ENCODE results near the gene PINK1.
"Not testable (repeated sequence)": the region's sequence is repeated elsewhere in the genome, so short reads cannot be mapped to it uniquely, and the experiment has no call there.

Gene PINK1

GRCh38 chr1:20633190-20634064 is at the start of gene PINK1:
TSS of gene PINK1 (plus strand) at chr1:20633458. CDS start at chr1:20633549, 91 bp downstream.
- no peak for DNase-seq

GRCh38 chr1:20584890-20585289 is 48.4 kb upstream of the PINK1 start:
- no peak for DNase-seq

DNA sequence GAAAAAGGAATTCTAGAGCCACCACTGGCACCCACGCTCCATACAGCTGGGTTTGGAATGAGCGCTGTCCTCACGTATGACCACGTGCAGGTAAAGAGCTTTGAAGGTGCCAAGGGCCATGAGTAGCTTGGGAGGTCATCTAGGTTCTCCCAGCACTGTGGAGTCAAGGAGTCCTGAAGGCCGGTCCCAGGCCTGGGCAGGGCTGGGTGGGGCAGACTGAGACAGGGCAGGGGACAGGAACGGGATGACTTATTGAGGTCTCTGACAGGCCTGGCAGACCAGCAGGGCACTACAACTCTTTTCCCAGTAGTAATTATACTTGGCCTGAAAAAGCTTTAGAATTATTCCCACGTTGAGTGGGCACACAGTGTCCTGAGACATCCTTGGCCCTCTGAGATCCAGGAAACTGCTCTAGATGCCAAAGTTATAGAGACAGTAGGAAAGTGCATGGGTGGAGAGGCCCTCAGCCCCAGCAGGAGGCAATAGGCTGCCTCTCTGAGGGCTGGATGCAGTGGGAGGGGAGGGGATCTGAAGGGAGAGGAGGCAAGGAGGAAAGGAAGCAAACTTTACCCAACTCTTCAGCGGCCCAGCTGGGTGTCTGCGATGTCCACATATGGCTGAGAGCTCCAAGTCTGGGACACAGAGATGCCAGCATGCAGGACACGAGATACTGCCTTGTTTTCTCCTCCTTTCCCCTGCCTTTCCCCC is 46.2 kb upstream of the PINK1 start:
- no peak for DNase-seq

GRCh38 chr1:20587661-20588053 is 45.6 kb upstream of the PINK1 start:
- no peak for DNase-seq

DNA sequence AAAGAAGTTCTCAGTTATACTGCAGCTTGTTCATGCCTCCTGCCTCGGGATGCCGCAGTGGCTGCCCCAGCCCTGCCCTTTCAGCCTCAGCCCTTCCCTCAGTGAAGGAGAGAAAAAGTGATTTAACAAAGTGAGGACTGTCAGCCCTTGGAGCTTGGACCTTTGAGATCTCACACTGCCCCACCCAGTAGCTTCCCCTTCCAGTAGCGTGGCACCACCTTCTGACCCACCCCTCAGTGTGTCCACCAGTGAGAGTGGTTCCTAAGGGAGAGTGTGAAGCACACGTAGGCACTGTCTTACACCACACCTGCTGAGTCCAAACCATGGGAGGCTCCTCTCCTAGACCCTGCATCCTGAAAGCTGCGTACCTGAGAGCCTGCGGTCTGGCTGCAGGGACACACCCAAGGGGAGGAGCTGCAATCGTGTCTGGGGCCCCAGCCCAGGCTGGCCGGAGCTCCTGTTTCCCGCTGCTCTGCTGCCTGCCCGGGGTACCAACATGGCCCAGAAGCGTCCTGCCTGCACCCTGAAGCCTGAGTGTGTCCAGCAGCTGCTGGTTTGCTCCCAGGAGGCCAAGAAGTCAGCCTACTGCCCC is 44.5 kb upstream of the PINK1 start, which contains the start of gene CDA:
TSS of gene CDA (plus strand) at position 464 of the 592 bp plus-strand sequence. CDS start at position 497, 33 bp downstream.
- no peak for DNase-seq

GRCh38 chr1:20589331-20590278 is 43.7 kb upstream of the PINK1 start:
- DNase-seq = no peak

DNA sequence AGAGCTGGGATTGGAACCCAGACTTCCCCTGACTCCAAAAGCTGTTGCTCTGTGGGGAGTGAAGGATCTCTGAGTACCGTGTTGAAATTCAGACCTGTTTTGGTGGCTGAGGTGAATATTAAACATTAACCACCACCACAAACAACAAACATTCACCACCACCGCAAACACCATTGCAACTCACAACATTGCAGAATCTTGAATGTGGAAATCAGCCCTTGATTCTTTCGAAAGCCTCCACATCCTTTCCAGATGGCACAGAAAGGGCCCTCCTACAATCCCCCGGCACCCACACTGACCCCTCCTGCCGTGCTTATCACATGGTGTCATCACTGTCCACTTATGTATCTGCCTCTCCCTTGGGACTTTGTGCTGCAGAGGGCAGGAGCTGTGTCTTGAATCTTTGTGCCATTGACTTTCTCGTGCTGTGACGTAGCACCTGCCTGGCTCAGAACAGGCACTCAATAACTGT is 42.9 kb upstream of the PINK1 start:
- no peak for DNase-seq

DNA sequence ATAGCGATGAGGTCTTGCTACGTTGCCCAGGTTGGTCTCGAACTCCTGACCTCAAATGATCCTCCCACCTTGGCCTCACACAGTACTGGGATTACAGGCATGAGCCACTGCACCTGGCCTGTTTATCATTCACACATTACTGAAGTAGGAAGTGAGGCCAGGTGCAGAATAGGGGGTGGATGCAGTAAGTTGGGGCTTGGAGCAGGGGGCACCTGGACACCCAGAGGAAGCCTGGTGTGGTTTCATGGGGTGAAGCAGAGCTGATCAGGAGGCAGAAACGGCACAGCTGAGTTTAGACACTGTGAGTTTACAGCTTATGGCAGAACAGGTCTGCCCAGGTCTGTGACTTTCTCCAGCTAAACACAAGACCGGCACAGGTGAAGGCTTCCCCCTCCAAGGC is 39.5 kb upstream of the PINK1 start:
- DNase-seq = no peak

DNA sequence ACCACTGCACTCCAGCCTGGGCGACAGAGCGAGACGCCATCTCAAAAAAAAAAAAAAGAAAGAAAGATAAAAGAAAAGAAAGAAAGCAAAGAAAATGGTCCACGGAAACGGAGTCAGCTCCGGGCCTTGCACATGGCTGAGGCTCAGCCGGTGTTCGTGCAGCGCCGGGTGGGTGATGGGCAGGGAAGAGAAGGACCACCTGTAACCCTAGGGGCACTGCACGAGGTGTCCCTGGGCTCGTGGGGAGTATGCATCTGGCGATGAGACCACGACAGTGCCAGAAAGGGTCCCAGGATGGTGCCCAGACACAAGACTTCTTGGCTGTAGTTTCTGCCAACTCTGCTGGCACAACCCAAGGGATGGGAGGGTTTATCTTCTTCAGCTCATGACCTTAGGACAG is 38.5 kb upstream of the PINK1 start:
- DNase-seq = no peak

DNA sequence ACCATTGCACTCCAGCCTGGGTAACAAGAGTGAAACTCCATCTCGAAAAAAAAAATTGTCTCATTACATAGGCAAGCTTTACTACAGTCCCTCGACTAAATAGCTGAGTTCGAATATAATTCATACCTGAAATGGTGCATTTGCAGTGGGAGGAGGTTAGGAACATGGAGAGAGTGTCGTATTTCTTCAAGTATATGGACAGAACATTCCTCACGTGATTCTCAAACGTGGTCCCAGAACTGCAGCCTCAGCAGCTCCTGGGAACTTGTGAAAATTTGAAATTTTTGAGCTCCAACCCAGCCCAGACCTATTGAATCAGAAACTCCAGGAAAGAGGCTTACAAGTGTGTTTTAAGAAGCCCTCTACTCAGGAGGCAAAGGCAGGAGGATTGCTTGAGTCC is 37.2 kb upstream of the PINK1 start:
- no peak for DNase-seq

- no peak for DNase-seq
These were observed 35.6 kb upstream of the PINK1 start for GRCh38 chr1:20597650-20598049.

GRCh38 chr1:20600156-20600555 is 33.1 kb upstream of the PINK1 start:
- no peak for DNase-seq

- DNase-seq = no peak
These were observed 32.0 kb upstream of the PINK1 start for GRCh38 chr1:20601129-20601825.

GRCh38 chr1:20602851-20603450 is 30.3 kb upstream of the PINK1 start:
- DNase-seq = no peak

- no peak for DNase-seq
These were observed 29.5 kb upstream of the PINK1 start for GRCh38 chr1:20603504-20604464.

DNA sequence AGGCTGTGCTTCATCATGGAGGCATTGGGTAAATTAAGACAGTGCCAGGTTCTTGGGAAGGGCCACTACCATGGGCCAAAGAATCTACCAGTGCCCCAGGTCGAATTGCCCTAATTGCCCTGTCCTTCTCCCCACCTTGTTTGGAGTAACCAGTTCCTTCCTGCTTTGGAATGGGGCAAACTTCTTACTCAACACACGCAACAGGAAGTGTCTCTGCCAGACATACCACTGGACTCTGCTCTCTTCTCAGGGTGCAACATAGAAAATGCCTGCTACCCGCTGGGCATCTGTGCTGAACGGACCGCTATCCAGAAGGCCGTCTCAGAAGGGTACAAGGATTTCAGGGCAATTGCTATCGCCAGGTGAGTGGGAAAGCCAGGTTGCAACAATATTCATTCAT is 28.6 kb upstream of the PINK1 start:
- no peak for DNase-seq

GRCh38 chr1:20606801-20607570 is 26.3 kb upstream of the PINK1 start:
- not testable (repeated sequence) for DNase-seq

DNA sequence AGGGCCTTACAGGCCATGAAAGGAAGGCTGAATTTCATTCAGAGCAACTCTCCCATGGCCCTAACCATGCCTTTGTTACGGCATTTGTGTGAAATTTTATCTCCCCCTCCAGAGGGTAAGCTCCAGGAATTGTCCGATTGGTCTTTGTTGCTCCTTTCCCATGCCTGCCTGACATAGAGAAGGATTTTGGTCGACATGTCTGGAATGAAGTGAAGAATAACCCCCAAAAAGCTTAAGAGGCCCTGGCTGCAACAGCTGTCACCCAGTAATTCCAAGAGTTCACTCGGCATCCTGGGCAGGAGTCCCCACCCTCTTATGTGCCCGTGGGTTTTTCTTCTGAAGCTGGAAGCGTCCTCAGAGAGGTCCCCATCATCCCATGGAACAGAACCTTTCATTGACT is 23.7 kb upstream of the PINK1 start:
- no peak for DNase-seq

- no peak for DNase-seq
These were observed 22.3 kb upstream of the PINK1 start for GRCh38 chr1:20610970-20611369.
